Measurements from ENCODE around the gene MSMO1.
"Not testable (repeated sequence)": the region's sequence is repeated elsewhere in the genome, so short reads cannot be mapped to it uniquely, and the experiment has no call there.

Gene MSMO1

GRCh38 chr4:165324918-165325304 is 2.6 kb upstream of the MSMO1 start:
- DNase-seq (ENCODE audit: low spot score): no peak

- DNase-seq (ENCODE audit: low spot score): peak; percentile 86
Measured at GRCh38 chr4:165325732-165326512, 1.5 kb upstream of the MSMO1 start.

GRCh38 chr4:165326831-165327210 is 648 bp upstream of the MSMO1 start:
- peak; percentile 52 for DNase-seq (ENCODE audit: low spot score)

GRCh38 chr4:165328101-165328425 is 594 bp downstream of the MSMO1 start:
- no peak for DNase-seq (ENCODE audit: low spot score)

- DNase-seq (ENCODE audit: low spot score): peak; percentile 2
Measured at GRCh38 chr4:165328708-165329107, 1.2 kb downstream of the MSMO1 start.

GRCh38 chr4:165330071-165330470 is 2.6 kb downstream of the MSMO1 start:
- DNase-seq (ENCODE audit: low spot score): no peak

- no peak for DNase-seq (ENCODE audit: low spot score)
Measured at GRCh38 chr4:165330666-165331065, 3.2 kb downstream of the MSMO1 start.

- peak; percentile 9 for DNase-seq (ENCODE audit: low spot score)
Measured at GRCh38 chr4:165331359-165331758, 3.9 kb downstream of the MSMO1 start.

- no peak for DNase-seq (ENCODE audit: low spot score)
Measured at GRCh38 chr4:165331823-165332222, 4.4 kb downstream of the MSMO1 start.

- DNase-seq (ENCODE audit: low spot score): no peak
Measured at GRCh38 chr4:165332502-165332901, 5.0 kb downstream of the MSMO1 start.

- DNase-seq (ENCODE audit: low spot score): no peak
Measured at GRCh38 chr4:165335163-165335703, 7.8 kb downstream of the MSMO1 start.

- DNase-seq (ENCODE audit: low spot score): no peak
Measured at GRCh38 chr4:165336743-165337142, 9.3 kb downstream of the MSMO1 start.

GRCh38 chr4:165342340-165342739 is 14.9 kb downstream of the MSMO1 start:
- not testable (repeated sequence) for DNase-seq (ENCODE audit: low spot score)

- DNase-seq (ENCODE audit: low spot score): peak; percentile 31
Measured at GRCh38 chr4:165343353-165344191, 16.1 kb downstream of the MSMO1 start.

GRCh38 chr4:165345666-165346417 is 18.4 kb downstream of the MSMO1 start:
- DNase-seq (ENCODE audit: low spot score): no peak

- DNase-seq (ENCODE audit: low spot score): no peak
Measured at GRCh38 chr4:165347647-165348569, 20.4 kb downstream of the MSMO1 start.

- DNase-seq (ENCODE audit: low spot score): no peak
Measured at GRCh38 chr4:165351359-165352130, 24.1 kb downstream of the MSMO1 start.

- DNase-seq (ENCODE audit: low spot score): peak; percentile 50
Measured at GRCh38 chr4:165355900-165356300, 28.4 kb downstream of the MSMO1 start.

- no peak for DNase-seq (ENCODE audit: low spot score)
Measured at GRCh38 chr4:165359506-165359905, 32.0 kb downstream of the MSMO1 start.

- DNase-seq (ENCODE audit: low spot score): no peak
Measured at GRCh38 chr4:165360041-165360695, 32.7 kb downstream of the MSMO1 start.
